ENCODE data around the gene SPRY2.
"Not testable (repeated sequence)": the region's sequence is repeated elsewhere in the genome, so short reads cannot be mapped to it uniquely, and the experiment has no call there.

Gene SPRY2

DNA sequence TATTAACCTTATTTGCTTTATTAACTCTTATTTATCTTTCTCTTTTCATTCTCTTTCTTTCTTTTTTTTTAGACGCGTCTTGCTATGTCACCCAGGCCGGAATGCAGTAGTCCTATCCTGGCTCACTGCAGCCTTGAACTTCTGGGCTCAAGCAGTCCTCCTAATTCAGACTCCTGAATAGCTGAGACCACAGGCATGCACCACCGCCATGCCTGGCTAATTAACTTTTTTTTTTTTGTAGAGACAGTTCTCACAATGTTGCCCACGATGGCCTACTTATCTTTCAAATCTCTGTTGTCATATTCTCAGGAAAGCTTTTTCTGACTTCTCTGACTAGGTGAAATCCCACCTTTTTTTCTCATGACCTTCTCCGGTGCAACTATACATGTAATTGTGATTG, 7.8 kb upstream of the SPRY2 start:
- DNase-seq (ENCODE audit: low spot score) = no peak

DNA sequence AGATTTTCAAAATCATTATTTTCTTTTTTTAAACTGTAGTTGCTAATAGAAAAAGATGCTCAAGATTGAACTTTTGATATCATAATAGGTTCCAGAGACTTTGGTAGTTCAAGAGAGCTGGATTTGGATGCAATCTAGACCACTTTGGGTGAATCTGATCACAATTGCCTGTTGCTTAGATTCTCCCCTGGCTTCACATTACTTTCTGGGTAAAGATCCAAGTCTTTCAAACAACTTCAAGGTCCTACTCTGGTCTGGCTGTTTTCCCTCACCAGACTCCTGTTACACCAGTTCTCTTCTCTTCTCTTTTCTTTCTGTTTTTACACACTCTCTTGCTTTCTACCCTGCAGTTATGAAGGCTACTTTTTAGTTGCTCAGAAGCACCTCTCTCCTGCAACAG, 7.4 kb upstream of the SPRY2 start:
- DNase-seq (ENCODE audit: low spot score) = no peak

DNA sequence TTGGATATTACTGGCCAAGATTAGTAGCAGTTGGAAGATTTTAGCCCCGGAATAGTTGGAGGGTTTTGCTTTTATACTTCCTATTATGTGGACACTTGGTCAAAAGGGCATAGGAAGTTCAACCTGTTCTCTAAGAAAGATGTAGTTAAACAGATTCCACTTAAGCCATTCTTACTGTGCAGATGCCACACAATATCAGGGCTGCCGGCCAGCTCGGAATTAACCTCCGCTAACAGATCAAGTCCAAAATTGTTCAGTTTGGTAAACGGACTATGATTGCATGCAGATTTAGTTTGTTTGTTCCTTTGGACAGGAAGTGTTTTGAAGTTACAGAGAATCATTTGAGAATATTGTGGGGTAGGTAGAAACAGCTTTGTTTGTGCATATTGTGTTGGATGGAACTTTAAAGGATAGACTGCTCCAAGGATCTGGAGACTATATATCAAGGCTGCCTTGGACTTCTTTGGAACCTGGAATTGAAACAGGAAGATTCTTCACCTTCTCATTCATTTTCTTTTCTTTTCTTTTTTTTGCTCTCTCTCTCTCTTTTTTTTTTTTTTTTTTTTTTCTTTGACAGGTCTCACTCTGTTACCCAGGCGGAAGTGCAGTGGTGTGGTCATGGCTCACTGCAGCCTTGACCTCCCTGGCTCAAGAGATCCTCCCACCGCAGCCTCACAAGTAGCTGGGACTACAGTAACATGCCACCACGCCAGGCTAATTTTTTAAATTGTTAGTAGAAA, 5.0 kb upstream of the SPRY2 start:
- no peak for DNase-seq (ENCODE audit: low spot score)

DNA sequence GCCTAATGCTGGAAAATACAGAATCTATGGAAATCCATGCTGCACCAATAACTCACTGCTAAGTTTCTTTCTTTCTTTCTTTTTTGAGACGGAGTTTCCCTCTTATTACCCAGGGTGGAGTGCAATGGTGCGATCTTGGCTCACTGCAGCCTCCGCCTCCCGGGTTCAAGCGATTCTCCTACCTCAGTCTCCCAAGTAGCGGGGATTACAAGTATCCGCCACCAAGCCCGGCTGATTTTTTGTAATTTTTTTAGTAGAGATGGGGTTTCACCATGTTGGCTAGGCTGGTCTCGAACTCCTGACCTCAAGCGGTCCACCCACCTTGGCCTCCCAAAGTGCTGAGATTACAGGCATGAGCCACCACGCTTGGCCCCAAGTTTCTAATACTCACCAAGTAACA, 3.1 kb upstream of the SPRY2 start:
- not testable (repeated sequence) for DNase-seq (ENCODE audit: low spot score)

DNA sequence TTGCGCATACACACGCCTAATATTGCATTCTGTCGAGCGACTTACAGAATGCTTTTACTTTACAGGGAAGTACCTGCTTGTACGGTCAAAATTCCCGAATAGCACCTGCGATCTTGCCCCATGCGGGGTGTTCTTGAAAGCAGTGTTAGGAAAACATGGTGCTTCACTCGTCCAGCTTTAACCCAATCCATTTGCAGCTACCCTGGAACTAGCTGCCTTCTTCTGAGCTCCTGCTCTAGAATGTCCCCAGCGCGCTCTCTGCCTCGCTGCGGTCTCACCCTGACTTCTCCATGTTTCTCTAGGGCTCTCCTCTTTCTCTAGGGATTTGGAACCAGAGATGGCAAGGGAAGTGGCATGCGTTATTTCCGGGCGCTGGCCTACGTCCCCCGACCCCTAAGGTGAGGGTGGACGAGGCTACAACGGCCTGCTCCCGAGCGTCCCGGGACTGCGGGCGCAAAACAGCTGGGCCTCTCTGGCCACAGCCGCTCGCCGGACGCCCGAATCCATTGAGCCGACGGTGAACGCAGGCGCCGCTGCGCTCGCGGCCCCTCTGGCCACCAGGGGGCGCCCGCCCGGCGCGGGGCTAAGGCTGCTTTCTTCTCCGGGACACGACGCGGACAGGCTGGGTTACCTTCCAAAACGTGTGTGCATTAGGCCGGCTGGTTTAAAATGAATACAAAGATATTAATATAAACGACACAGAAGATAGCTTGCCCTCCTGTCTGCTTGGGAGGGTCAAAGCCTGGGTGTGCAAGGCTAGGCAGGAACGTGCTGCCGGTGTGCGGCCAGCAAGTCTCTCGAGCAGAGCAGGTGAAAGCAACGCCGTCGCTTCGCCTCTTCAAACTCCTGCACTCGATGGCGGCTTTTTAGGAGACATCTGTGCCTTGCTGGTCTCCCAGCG, 1.8 kb upstream of the SPRY2 start:
- peak; percentile 95 for DNase-seq (ENCODE audit: low spot score)

DNA sequence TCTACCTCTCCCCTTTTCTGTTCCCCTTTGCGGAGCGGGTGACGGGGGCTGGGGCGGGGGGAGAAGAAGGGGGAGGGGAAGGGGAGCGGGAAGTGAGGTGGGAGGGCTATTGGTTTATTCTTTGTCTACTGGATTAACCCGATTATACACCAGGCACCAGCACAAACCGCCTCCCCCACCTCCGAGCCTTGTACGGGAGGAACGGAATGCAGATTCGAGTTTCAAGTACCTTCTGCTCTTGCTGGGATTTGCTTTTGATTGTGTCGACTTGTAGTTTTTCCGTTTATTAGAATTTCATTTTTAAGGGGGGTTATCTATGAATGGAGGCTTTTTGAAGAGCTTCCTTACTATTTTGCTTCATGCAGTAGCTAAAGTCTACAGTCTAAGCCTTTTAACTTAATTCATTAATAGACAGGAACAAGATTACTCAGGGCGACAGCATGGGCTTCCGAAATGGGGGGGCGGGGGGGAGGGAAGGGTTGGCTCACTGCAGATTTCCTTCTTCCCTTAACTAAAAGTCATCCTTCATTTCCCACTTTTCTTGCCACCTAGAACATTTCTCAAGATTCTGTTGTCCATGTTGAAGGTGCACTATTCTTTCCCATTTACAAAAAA, 937 bp upstream of the SPRY2 start:
- peak; percentile 87 for DNase-seq (ENCODE audit: low spot score)

DNA sequence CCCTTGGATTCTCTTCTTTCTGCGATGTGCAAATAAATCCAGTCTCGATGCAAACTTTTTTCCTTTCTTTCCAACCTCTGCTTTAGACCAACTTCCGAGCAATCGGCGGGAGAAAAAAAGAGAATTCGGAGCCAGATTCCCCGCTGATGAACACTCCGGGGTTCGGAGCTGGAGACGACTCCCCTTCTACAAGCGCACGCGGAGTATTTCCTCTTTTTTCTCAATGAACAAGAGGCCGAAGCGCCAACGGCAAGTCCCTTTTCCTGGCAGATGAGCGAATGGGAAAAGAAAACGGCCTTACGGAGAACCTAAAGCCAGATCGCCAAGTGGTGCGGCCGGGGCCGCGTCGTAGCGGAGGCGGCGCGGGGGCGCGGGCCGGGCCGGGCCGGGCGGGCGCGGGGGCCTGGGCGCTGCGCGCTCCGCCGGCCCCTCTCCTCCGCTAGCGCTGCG, 250 bp downstream of the SPRY2 start:
- no peak for DNase-seq (ENCODE audit: low spot score)

DNA sequence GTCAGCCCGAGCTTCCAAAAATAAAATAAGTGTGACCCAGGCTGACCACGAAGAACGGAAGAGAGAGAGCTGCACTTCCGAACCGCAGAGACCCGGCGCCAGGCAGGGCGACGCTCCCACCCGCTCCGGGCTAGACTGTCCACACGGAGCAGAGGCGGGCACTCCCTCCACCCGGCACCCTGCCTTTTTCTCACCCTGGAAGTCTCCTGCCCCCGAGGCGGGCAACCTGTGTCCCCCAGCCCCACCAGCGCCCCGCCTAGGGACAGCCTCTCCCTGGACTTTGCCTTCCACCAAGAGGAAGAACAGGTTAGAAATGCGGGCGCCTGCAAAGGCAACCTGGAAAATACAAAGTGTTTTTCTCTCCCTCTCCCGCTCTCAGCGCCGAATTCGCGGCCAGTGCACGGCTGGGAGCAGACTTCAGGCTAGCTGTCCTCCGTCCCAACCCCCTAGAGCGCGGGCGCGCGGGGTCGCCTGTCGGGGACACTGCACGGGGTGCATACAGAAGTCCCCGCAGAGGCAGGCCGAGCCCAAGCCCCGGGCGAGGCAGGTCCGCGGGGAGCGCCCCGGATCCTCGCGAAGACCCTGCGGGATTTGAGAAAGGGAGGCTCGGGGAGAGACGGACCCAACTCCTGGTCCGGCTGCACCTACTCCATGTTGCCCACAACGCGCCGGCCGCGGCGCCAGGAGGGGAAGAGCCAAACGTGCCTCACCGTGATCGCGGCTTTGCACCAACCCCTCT, 845 bp downstream of the SPRY2 start:
- peak; percentile 75 for DNase-seq (ENCODE audit: low spot score)

DNA sequence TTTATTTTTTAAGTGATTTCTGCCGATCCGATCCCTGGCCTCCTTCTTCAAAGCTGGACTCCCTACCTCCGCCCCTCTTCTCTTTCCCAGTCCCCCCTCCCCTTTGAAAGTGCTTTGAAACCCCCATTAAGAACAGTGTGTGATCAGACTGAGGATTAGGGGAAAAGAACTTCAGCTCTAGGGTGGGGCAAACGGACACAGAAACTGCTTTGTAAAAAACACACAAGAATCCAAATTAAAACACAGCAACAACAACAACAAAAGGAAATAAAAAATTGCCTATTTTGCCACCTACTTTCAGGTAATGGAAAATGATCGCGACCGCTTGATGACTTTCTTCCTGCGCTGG, 1.4 kb downstream of the SPRY2 start:
- no peak for DNase-seq (ENCODE audit: low spot score)

DNA sequence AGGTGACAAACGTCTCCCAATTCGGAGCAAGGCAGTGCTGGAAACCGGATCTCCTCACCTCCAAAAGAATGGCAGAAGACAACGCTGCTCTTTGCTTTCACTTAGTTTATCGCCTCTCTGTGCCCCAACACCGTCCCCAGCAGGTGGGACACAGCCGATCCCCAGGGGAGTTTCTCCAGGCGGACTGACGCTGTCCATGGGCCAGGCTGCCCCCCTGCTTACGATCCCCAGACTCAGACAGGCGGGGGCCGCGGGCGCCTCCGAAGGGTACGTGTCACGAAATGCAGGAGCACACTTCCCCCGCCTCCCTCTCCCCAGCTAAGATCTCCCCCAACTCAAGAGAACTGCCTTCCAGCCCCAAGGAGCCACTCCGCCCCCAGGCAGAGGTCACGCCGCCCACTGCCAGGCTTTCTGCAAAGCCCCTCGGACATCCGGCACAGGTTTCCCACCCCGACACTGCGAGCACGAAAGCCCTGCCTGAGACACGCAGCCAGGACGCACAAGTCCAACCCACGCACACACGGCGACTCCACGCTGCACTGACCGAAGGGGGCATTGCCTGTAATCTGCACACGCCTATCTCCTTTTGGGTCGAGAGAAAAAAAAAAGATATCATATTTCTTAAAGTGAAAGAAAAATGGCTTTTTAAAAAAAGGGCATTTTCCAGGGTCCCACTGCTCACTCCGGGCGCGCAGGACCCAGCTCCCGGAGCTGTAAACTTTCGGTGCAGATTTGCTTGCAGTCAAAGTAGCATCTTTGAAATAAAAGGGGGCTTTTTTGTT, 2.0 kb downstream of the SPRY2 start:
- DNase-seq (ENCODE audit: low spot score) = peak; percentile 88

DNA sequence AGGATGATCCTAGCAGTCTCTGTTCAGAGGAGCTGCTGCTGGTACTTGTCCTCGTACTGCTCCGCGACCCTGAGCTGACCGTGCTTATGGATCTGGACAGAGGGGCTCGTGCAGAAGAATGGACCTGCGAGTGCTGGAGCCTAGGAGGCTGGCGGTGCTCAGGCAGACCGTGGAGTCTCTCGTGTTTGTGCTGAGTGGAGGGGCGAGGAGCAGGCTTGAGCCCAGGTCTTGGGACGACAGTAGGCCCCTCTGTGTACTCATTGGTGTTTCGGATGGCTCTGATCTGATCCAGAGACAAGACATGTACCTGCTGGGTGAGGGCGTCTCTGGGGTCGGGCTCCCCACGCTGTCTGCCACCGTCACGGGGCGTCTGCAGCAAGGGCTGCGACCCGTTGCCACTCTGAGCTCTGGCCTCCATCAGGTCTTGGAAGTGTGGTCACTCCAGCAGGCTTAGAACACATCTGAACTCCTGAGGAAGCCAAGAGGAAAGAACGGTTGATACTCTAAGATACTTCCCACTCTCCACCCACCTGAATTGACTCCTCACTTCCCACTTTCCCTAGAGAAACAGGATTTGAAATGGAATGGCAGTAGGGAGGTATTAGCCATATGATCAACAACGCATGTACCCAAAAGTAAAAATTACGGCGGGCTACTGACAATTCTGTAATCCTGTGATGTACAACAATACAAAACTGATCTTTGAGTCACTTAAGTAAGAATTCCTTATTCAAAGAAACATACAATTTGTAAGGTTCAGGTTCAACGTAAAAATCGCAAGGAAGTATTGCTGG, 3.4 kb downstream of the SPRY2 start:
- peak; percentile 70 for DNase-seq (ENCODE audit: low spot score)

DNA sequence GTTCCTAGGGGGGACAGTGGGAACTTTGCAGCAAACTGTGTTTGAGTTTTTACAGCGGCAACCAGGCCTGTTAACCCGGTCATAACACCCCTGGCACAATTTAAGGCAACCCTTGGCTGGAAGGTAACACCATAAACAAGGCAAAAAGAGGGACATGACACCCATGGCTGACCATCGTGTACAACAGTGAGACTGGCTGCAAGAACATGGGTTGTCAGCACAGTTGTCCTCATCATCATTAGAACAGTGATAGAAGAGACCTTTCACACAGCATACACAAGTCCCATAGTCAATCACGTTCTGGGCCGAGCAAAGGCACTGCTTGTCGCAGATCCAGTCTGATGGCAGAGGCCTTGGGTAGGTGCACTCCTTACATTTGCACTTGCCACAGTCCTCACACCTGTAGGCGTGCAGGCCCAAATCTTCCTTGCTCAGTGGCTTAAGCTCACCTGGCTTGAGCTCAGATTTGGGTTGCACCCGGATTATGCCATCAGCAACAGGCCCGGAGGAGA, 4.1 kb downstream of the SPRY2 start:
- no peak for DNase-seq (ENCODE audit: low spot score)

DNA sequence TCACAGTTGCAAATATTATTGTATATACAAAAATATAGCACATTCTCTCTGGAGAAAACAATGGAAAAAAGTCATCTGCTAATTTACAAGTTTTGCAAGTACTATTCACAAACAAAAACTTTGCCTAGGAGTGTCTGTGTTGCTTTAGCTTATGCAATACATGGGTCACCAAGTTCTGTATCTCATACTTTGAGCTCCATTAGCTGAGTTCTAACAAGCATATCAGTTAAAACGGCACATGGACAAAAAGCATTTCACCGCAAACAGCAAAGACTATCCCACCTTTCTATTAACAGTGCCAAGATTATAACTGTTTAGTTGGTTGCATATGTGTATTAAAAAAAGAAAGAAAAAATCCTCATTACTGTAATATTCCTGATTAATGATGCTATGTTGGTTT, 4.6 kb downstream of the SPRY2 start:
- no peak for DNase-seq (ENCODE audit: low spot score)

DNA sequence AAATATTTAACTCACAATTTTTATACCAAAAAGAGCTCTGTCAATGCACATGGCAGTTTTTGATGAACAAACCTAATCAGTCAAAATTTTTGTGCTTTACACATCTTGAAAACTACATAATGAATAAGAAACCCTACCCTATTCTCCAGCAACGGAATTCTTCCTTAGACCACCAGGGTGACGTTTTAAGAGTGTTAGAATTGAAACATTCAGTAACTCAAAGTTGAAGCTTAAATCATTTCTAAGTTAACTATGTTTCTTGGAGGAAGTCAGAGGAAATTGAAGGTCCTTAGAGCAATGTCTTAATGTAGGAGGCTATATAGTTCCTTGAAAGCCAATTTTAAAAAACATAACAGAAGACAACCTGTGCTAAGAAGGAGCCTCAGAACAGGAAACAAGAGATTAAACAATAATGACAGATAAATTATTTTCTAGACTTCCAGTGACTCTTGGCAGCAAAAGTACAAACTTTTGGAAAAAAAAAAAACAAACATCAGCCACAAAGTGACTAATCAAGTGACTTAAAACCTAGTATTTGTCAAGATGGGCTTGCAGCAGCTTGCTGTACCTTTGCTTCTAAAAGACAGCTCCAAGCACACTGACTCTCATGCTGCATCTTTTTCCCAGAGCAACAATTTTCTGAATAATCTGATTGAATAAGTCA, 6.2 kb downstream of the SPRY2 start:
- no peak for DNase-seq (ENCODE audit: low spot score)

DNA sequence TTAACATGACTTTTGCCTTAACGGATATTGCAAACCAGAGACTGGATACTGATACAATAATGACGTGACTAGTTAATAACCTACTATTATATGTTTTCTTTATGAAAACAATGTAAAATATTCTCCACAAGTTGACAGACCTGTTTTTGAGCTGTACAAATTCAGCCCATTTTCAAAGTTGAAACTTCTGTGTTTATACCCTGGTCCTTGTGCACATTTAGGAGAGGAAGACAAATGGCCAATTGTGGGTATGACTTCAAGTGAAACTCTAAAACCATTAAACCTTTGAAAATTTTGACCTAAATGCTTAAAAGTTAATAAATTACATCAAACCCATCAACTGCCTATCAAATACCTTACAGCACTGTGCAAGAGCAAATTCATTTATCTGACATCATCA, 8.9 kb downstream of the SPRY2 start:
- no peak for DNase-seq (ENCODE audit: low spot score)

DNA sequence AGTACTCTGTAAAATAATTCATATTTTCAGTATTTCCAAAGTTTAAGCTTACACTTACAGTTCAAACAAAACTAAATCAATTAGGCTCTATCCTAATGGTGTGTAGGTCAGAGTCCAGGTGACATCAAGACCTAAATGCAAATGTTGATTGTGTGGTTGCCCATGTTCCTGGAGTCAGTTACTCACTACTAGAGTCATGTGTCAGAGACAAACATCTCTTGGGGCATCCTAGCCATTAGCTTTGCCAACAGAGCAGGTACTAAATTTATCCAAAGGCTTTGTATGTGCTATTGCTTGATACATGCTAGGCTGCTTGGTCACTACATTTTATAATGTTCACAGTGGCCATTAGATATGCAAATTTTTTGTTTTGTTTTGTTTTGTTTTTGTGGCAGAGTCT, 11.7 kb downstream of the SPRY2 start:
- DNase-seq (ENCODE audit: low spot score) = no peak

DNA sequence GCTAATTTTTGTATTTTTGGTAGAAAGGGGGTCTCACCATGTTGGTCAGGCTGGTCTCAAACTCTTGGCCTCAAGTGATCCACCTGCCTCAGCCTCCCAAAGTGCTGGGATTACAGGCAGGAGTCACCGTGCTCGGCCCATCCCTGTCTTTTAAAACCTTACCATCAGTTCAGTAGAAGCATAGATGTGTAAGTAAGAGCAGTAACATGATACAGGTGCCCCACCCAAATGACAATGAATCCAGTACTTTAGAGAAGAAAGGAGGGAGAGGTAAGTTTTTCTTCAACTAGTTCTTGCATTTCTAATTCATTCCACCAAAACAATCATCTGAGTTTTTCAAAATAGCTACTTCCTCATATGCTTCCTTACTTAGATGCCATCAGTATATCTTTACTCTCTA, 21.9 kb downstream of the SPRY2 start:
- DNase-seq (ENCODE audit: low spot score) = no peak

DNA sequence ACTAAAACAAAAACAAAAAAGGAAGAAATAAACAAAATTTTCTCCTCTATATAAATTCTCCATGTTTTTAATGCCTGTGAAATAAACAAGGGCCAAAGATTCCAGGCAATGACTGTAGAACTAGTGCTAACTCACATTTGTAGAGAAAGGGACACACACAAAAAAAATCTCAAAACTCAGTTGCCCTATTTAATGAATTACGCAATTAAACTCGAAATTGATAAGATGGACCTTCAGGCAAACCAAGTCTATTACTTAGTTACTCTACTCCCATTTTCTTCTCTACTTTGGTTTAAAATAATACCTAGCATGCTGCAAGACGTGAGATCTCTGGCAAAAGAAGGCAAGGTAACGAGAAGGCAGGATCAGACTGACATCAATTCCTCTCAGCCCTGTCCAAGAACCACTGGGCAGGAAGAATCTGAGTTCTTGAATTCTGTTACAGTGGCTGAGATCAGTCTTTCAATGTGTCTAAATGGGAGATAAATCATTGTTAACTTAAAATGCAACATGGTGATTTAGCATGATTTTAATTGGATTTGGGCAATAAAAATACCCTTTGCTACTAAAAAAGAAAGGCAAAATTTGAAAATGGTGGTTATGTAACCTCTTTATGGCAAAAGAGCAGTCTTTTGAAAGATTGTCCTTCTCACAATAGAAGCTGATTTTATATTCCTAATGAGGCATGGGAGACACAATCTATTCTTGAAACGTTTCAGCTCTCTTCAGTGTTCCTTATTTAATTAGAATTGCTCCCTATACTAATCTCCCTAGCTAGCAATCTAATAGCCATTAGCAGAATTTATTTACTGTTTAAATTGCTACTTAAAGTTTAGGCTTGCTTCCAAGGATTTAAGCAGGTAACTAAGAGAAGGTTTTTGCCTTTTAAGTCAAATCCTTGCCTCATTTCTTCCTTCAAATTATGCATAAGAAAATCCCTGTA, 25.9 kb downstream of the SPRY2 start:
- no peak for DNase-seq (ENCODE audit: low spot score)

All from left forelimb (tissue), 1 donor.